ENCODE measurements around the gene POP7.

DNA sequence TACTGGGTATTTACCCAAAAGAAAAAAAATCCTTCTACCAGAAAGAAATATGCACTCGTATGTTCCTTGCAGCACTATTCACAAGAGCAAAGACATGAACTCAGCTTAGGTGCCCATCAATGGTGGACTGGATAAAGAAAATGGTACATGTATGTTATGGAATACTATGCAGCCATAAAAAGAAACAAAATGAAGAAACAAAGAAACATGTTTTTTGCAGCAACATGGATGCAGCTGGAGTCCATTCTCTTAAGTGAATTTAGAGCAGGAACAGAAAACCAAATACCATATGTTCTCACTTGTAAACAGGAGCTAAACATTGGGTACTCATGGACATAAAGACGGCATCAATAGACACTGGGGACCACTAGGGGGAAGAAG, 37.9 kb upstream of the POP7 start:
- TF ChIP-seq, protein P1, sequence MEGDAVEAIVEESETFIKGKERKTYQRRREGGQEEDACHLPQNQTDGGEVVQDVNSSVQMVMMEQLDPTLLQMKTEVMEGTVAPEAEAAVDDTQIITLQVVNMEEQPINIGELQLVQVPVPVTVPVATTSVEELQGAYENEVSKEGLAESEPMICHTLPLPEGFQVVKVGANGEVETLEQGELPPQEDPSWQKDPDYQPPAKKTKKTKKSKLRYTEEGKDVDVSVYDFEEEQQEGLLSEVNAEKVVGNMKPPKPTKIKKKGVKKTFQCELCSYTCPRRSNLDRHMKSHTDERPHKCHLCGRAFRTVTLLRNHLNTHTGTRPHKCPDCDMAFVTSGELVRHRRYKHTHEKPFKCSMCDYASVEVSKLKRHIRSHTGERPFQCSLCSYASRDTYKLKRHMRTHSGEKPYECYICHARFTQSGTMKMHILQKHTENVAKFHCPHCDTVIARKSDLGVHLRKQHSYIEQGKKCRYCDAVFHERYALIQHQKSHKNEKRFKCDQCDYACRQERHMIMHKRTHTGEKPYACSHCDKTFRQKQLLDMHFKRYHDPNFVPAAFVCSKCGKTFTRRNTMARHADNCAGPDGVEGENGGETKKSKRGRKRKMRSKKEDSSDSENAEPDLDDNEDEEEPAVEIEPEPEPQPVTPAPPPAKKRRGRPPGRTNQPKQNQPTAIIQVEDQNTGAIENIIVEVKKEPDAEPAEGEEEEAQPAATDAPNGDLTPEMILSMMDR (IDR thresholded peaks at IDR 0.05) = no peak
- no peak for TF ChIP-seq POLR2A (IDR thresholded peaks at IDR 0.05)
